CD14-positive monocyte (primary cell): ENCODE results near the gene HDC. TPM values are rescaled to one million over a fixed set of nuclear protein-coding genes. Genes with fewer than 3 reads are reported as not detected.

ENCODE experiments used
- DNase-seq, 3 donors: peaks; one replicate each; pipeline ENCODE4 v3.0.0-alpha.2; 2011 to 2022
- H2AFZ ChIP-seq: 2 replicates; pipeline ENCODE4 v1.6.0; 2012; ENCODE audit warnings: mild to moderate bottlenecking, low read depth, low read length, inconsistent platforms; ENCODE audit not compliant: insufficient read depth, poor library complexity, severe bottlenecking
- H3K27ac ChIP-seq, 2 donors: 1 replicate in 1 of 2; 2 replicates in 1 of 2; pipeline ENCODE4 v1.5.1; 2012 to 2013; ENCODE audit warnings: low read length in 2 of 2, control low read depth in 1 of 2, inconsistent platforms in 1 of 2, low read depth in 1 of 2, mild to moderate bottlenecking in 1 of 2
- H3K27me3 ChIP-seq, 2 donors: one replicate each; pipeline versions ENCODE4 v1.6.0 to v1.6.1; 2011 to 2013; ENCODE audit warnings: low read length in 2 of 2; ENCODE audit not compliant: control insufficient read depth in 2 of 2, insufficient read depth in 2 of 2
- H3K36me3 ChIP-seq, 2 donors: replicated peaks in 1 of 2; 1 replicate in 1 of 2; 2 replicates in 1 of 2; pipeline versions ENCODE4 v1.5.1 to v1.6.1; 2012 to 2013; ENCODE audit warnings: low read length in 2 of 2, control low read depth in 1 of 2, inconsistent platforms in 1 of 2, mild to moderate bottlenecking in 1 of 2; ENCODE audit not compliant: insufficient read depth in 2 of 2, control insufficient read depth in 1 of 2
- H3K4me1 ChIP-seq, 2 donors: 1 replicate in 1 of 2; 2 replicates in 1 of 2; pipeline versions ENCODE4 v1.5.1 to v1.6.1; 2012 to 2013; ENCODE audit warnings: low read length in 2 of 2, control low read depth in 1 of 2, inconsistent platforms in 1 of 2, mild to moderate bottlenecking in 1 of 2, moderate library complexity in 1 of 2; ENCODE audit not compliant: insufficient read depth in 2 of 2, control insufficient read depth in 1 of 2
- H3K4me2 ChIP-seq: replicated peaks from 2 replicates; pipeline ENCODE3; 2012; ENCODE audit warnings: low read length, moderate library complexity, mild to moderate bottlenecking; ENCODE audit not compliant: poor library complexity, severe bottlenecking; ENCODE audit errors: extremely low read depth
- H3K4me3 ChIP-seq, 3 experiments: fragments of 200-600 bp in 1 of 3; sonication (generic) in 1 of 3; replicated peaks in 1 of 3; 1 replicate in 2 of 3; 2 replicates in 1 of 3; pipeline ENCODE4 v1.5.1; 2011 to 2013; ENCODE audit warnings: low read length in 3 of 3, mild to moderate bottlenecking in 3 of 3, control low read depth in 2 of 3, low read depth in 2 of 3, inconsistent platforms in 1 of 3, moderate library complexity in 1 of 3
- H3K79me2 ChIP-seq: 2 replicates; pipeline ENCODE4 v1.6.0; 2012; ENCODE audit warnings: mild to moderate bottlenecking, control low read depth, inconsistent platforms, low read length, moderate library complexity; ENCODE audit not compliant: insufficient read depth
- H3K9ac ChIP-seq: 2 replicates; pipeline ENCODE4 v1.6.0; 2017; ENCODE audit warnings: low read length, mild to moderate bottlenecking; ENCODE audit not compliant: insufficient read depth, poor library complexity, severe bottlenecking
- H3K9me3 ChIP-seq, 2 donors: replicated peaks in 1 of 2; 1 replicate in 1 of 2; 2 replicates in 1 of 2; pipeline versions ENCODE4 v1.5.1 to v1.6.1; 2012 to 2013; ENCODE audit warnings: low read length in 2 of 2, control low read depth in 1 of 2; ENCODE audit not compliant: control insufficient read depth in 1 of 2, insufficient read depth in 1 of 2
- H4K20me1 ChIP-seq: 2 replicates; pipeline ENCODE4 v1.6.0; 2012; ENCODE audit warnings: mild to moderate bottlenecking, low read length, control low read depth, moderate library complexity; ENCODE audit not compliant: insufficient read depth
- H3K27ac Mint-ChIP-seq, 7 donors: one replicate each; pipeline ENCODE4 v1.8.0; 2020; ENCODE audit warnings: mild to moderate bottlenecking in 7 of 7, mixed read lengths in 7 of 7, moderate library complexity in 6 of 7, inconsistent platforms in 2 of 7
- H3K27me3 Mint-ChIP-seq, 3 donors: one replicate each; pipeline ENCODE4 v1.8.0; 2021 to 2022; ENCODE audit warnings: low read depth in 3 of 3, mild to moderate bottlenecking in 3 of 3, mixed read lengths in 3 of 3, moderate library complexity in 3 of 3, inconsistent platforms in 1 of 3
- H3K36me3 Mint-ChIP-seq, 2 donors: one replicate each; pipeline ENCODE4 v1.8.0; 2020; ENCODE audit warnings: mixed read lengths in 2 of 2, inconsistent platforms in 1 of 2, mild to moderate bottlenecking in 1 of 2
- H3K4me1 Mint-ChIP-seq: one replicate; pipeline ENCODE4 v1.8.0; 2020; ENCODE audit warnings: mild to moderate bottlenecking, mixed read lengths
- H3K4me3 Mint-ChIP-seq, 2 donors: one replicate each; pipeline ENCODE4 v1.8.0; 2020; ENCODE audit warnings: mild to moderate bottlenecking in 2 of 2, mixed read lengths in 2 of 2, moderate library complexity in 1 of 2
- H3K9me3 Mint-ChIP-seq, 7 donors: one replicate each; pipeline ENCODE4 v1.8.0; 2020 to 2022; ENCODE audit warnings: mixed read lengths in 7 of 7, mild to moderate bottlenecking in 6 of 7, moderate library complexity in 6 of 7, inconsistent platforms in 2 of 7
- CTCF ChIP-seq: fragments of 200-600 bp; IDR thresholded peaks from one replicate; pipeline ENCODE4 v1.8.0; 2022; ENCODE audit warnings: antibody characterized with exemption, mild to moderate bottlenecking
- WGBS: methylation state at CpG from one replicate; pipeline ENCODE4 v1.1.5; 2013; ENCODE audit warnings: missing lambda C conversion rate; ENCODE audit not compliant: insufficient coverage; 5-methylcytosine and 5-hydroxymethylcytosine counted together
- intact Hi-C, 2 donors: fragments of 100-400 bp; cut with micrococcal nuclease; formaldehyde crosslinking; loops; one replicate each; pipeline versions ENCODE4 v1.15.0 to v1.15.1; 2023
- polyA plus RNA-seq, 3 donors: library from polyadenylated mRNA; depleted of rRNA in 1 of 3; unstranded in 2 of 3; stranded (reverse) in 1 of 3; fragments of 300-500 nt in 2 of 3; fragments of >200 nt in 1 of 3; fragmentation: Illumina TruSeq in 2 of 3; gene quantifications; 1 replicate in 2 of 3; 2 replicates in 1 of 3; pipeline ENCODE4 v1.2.3, GENCODE V29; 2012 to 2021

Gene HDC
- polyA plus RNA-seq, 3 donors: 0.11 TPM; not detected in 2

GRCh38 chr15:50241684-50242450, 23.7 kb downstream of the HDC start:
- Histone ChIP-seq H3K27me3 (no peaks in the 10 kb centered on the region), H3K4me2 (no peak overlapping the region), H3K9ac (no peak overlapping the region), H2AFZ (peak overlapping the region; percentile 57), H3K27ac (no peak overlapping the region), H3K9me3 (no peaks in the 10 kb centered on the region), H4K20me1 (no peaks in the 10 kb centered on the region), H3K4me3 (no peak overlapping the region), H3K79me2 (no peaks in the 10 kb centered on the region), H3K4me1 (no peaks in the 10 kb centered on the region), H3K36me3 (no peaks in the 10 kb centered on the region)
- H3K27me3 Mint-ChIP-seq: no peaks in the 10 kb centered on the region
- no peak overlapping the region for H3K27ac Mint-ChIP-seq
- no peaks in the 10 kb centered on the region for H3K36me3 Mint-ChIP-seq
- H3K9me3 Mint-ChIP-seq: no peaks in the 10 kb centered on the region
- H3K4me1 Mint-ChIP-seq: peaks cover 2% of the 10 kb centered on the region
- no peak for TF ChIP-seq CTCF
- intact Hi-C loops: no loop called here
- DNase-seq: no peak
- WGBS: 93% methylated on average over 3 of the region's 5 CpGs
- no peak overlapping the region for H3K4me3 Mint-ChIP-seq

GRCh38 chr15:50238255-50238654, 27.3 kb downstream of the HDC start:
- no peak overlapping the region for H3K27ac ChIP-seq
- no peak for TF ChIP-seq CTCF
- no peaks in the 10 kb centered on the region for H3K27me3 ChIP-seq
- H3K4me3 ChIP-seq: no peak overlapping the region
- no peaks in the 10 kb centered on the region for H3K79me2 ChIP-seq
- H3K4me1 ChIP-seq: no peaks in the 10 kb centered on the region
- Mint-ChIP-seq H3K27ac (no peak overlapping the region), H3K27me3 (no peaks in the 10 kb centered on the region), H3K4me3 (no peak overlapping the region), H3K9me3 (no peaks in the 10 kb centered on the region), H3K36me3 (no peaks in the 10 kb centered on the region), H3K4me1 (peaks cover 5% of the 10 kb centered on the region)
- H2AFZ ChIP-seq: no peak overlapping the region
- no peak for DNase-seq
- no peaks in the 10 kb centered on the region for H3K9me3 ChIP-seq
- no peaks in the 10 kb centered on the region for H3K36me3 ChIP-seq
- H4K20me1 ChIP-seq: no peaks in the 10 kb centered on the region
- intact Hi-C loops: no loop called here
- H3K9ac ChIP-seq: no peak overlapping the region
- no peak overlapping the region for H3K4me2 ChIP-seq
- WGBS: 100% methylated on average over 2 of the region's 2 CpGs
